NCI-H446 treated with DMSO at 0.1 percent for 48 hours (cell line): ENCODE results near the gene WNK2.
"Not testable (repeated sequence)": the region's sequence is repeated elsewhere in the genome, so short reads cannot be mapped to it uniquely, and the experiment has no call there.

Experiments
- DNase-seq: peaks from one replicate; lab custom pipeline; 2025; lab: John Stamatoyannopoulos, UW

The WNK2 gene

GRCh38 chr9:93237540-93237939 lies 53.6 kb downstream of the WNK2 start:
- DNase-seq, result no peak

- DNase-seq, result no peak
These were observed 55.3 kb downstream of the WNK2 start for GRCh38 chr9:93238953-93239925.

GRCh38 chr9:93240891-93241334 lies 57.0 kb downstream of the WNK2 start:
- no peak for DNase-seq

- no peak for DNase-seq
These were observed 59.2 kb downstream of the WNK2 start for GRCh38 chr9:93243112-93243511.

- DNase-seq, result no peak
These were observed 60.2 kb downstream of the WNK2 start for GRCh38 chr9:93244101-93244500.

- no peak for DNase-seq
These were observed 60.8 kb downstream of the WNK2 start for GRCh38 chr9:93244510-93245436.

- DNase-seq, result no peak
These were observed 61.6 kb downstream of the WNK2 start for GRCh38 chr9:93245437-93245970.

- DNase-seq, result no peak
These were observed 62.2 kb downstream of the WNK2 start for GRCh38 chr9:93246111-93246510.

- no peak for DNase-seq
These were observed 62.6 kb downstream of the WNK2 start for GRCh38 chr9:93246526-93246925.

- DNase-seq, result no peak
These were observed 63.3 kb downstream of the WNK2 start for GRCh38 chr9:93247099-93247865.

GRCh38 chr9:93247892-93248291 lies 64.0 kb downstream of the WNK2 start:
- no peak for DNase-seq

- DNase-seq, result no peak
These were observed 64.6 kb downstream of the WNK2 start for GRCh38 chr9:93248386-93249040.

- no peak for DNase-seq
These were observed 66.2 kb downstream of the WNK2 start for GRCh38 chr9:93250185-93250584.

GRCh38 chr9:93251309-93251708 lies 67.4 kb downstream of the WNK2 start:
- not testable (repeated sequence) for DNase-seq

- DNase-seq, result no peak
These were observed 68.3 kb downstream of the WNK2 start for GRCh38 chr9:93252116-93252780.

GRCh38 chr9:93252781-93253530 lies 69.0 kb downstream of the WNK2 start:
- DNase-seq, result no peak

GRCh38 chr9:93253633-93254032 lies 69.7 kb downstream of the WNK2 start:
- no peak for DNase-seq

GRCh38 chr9:93254061-93254481 lies 70.1 kb downstream of the WNK2 start:
- DNase-seq, result no peak

GRCh38 chr9:93254806-93255493 lies 71.0 kb downstream of the WNK2 start:
- no peak for DNase-seq
